ENCODE data around the gene MYMX.

MYMX gene

DNA sequence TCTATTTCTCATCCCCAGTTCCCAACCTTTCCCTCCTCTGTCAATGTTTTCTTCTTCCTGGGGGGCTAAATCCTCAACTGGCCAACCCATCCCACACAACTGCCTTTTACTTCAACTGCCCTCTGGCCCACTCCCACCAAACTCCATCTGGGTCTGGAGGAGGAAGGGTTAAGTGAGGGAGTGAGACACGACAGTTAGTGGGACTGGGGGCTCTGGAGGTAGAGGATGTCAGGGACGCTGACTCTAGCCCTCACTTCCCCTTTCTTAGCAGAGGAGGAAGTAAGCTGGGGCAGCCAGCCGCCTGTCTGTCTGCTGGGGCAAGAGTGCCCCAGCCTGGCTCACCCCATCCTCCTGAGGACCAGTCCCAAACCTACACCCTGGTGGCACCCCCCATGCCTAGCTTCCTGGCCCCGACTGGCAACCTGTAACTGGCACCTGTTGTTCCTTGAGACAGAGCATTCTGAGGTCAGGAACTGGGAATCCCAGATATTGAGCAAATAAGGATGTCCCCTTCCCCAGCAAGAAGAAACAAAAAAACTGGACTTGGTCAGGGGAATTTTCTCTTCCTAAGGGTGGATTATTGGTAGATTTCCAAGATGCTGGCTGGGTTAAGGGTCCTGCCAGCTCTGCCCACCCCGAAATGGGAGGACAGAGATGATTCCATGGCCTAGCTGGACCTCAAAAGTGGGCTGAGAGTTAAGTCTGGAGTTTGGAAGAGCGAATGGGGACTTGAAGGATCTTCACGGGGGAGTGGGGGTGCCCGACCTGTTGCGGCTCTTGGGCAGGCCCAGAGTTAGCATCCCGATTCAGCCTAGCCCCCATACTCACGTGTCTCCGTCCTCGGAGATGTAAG, 47.7 kb downstream of the MYMX start:
- no peak for DNase-seq (ENCODE audit: low read depth, low spot score)

- DNase-seq (ENCODE audit: low read depth, low spot score), result peak; percentile 90
Measured at GRCh38 chr6:44265007-44265721, 48.4 kb downstream of the MYMX start, which contains the start of gene NFKBIE. NFKBIE (minus strand) TSS chr6:44265551; CDS start chr6:44265346, 205 bp downstream.

GRCh38 chr6:44265722-44266233, 49.1 kb downstream of the MYMX start:
- no peak for DNase-seq (ENCODE audit: low read depth, low spot score)

DNA sequence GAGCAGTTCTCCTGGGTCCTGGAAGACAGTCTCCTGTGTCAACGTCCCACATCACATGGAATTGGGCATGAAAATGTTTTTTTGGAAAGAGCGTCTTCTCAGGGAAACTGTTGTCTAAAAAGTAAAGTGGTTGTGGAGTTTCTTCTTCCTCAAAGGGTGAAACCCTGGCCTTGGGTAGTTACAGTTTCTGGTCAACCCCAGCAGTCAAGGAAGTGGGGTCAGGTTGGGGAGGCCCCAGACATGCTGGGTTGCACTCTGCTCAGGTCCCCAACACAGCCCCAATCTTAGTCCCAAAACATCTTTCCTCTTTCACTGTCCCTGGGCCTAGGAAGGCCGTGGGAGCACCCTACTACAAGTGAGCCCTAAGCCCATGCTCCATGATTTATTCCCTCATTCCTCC, 49.6 kb downstream of the MYMX start:
- DNase-seq (ENCODE audit: low read depth, low spot score), result no peak

DNA sequence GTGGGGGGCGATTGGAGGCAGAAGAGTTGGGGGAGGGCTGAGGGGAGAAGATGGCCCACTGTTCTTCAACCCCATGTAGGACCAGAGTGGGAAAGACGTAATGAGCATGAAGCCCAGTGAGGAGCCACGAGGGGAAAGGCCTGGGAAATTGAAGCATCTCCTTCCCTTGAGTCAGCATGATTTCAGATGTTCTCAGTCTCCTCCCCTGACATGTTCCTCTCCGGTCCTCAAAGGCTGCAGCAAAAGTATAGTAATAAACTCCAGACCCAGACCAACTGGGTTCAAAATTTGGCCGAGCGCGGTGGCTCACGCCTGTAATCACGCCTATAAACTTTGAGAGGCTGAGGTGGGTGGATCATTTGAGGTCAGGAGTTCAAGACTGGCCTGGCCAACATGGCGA, 50.5 kb downstream of the MYMX start:
- no peak for DNase-seq (ENCODE audit: low read depth, low spot score)
